ENCODE measurements around the gene TSEN54. TPM values are rescaled to one million over a fixed set of nuclear protein-coding genes. Genes with fewer than 3 reads are reported as not detected.
"Not testable (repeated sequence)": the region's sequence is repeated elsewhere in the genome, so short reads cannot be mapped to it uniquely, and the experiment has no call there.

TSEN54 gene
- 6.1 TPM for total RNA-seq
- long read RNA-seq, transcript TSEN54-201 (11 exons, 1,944 nt) = major isoform, 6 of 10 reads
- long read RNA-seq, partial matches to known transcripts = 1 of 10 reads
- long read RNA-seq, other reads (novel, unspliced or antisense) = 3 of 10 reads

DNA sequence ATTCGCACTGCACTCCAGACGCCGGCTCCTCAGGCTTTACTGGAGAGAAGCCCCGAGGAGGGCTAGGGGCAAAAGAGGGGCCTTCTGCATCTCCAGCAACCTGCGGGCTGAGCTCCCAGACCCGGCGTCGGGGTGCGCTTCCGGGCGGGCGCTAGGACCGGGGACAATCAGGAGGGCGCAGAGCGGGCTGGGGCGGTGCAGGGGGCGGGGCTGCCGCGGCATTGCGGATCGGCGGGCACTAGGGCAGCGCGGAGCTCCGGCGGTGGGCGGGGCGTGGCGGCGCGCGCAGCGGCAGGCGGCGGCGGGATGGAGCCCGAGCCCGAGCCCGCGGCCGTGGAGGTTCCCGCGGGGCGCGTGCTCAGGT, at the start of gene TSEN54:
Gene TSEN54, plus strand, starts transcription at position 274 of the 364 bp plus-strand sequence. Its CDS starts 33 bp downstream, at position 307.
- DNase-seq (ENCODE audit: missing footprints) (peak; percentile 98), ATAC-seq (peak; percentile 95)
- intact Hi-C loops (cut with DNase I) = loop anchor here (5.0 kb wide), 2 partner anchors 39 to 71 kb away; partner anchors contain the start of gene MYO15B

- intact Hi-C loops (cut with DNase I) = no loop called here
- ATAC-seq (peak; percentile 41), DNase-seq (ENCODE audit: missing footprints) (no peak)
These were observed 48.0 kb upstream of the TSEN54 start for GRCh38 chr17:75468291-75468754.

GRCh38 chr17:75468779-75469373, 47.5 kb upstream of the TSEN54 start:
- intact Hi-C loops (cut with DNase I) = no loop called here
- no peak for ATAC-seq

GRCh38 chr17:75471207-75471606, 45.1 kb upstream of the TSEN54 start:
- intact Hi-C loops (cut with DNase I) = no loop called here
- no peak for DNase-seq (ENCODE audit: missing footprints)
- ATAC-seq = no peak

More at GRCh38 chr17:75468779-75469373, 47.5 kb upstream of the TSEN54 start:
- DNase-seq (ENCODE audit: missing footprints) = no peak

- DNase-seq (ENCODE audit: missing footprints) (no peak), ATAC-seq (no peak)
- intact Hi-C loops (cut with DNase I) = no loop called here
These were observed 44.2 kb upstream of the TSEN54 start for GRCh38 chr17:75472119-75472518.

- intact Hi-C loops (cut with DNase I) = no loop called here
- ATAC-seq = peak; percentile 79
- no peak for DNase-seq (ENCODE audit: missing footprints)
These were observed 43.1 kb upstream of the TSEN54 start for GRCh38 chr17:75473246-75473645.

GRCh38 chr17:75474736-75475135, 41.6 kb upstream of the TSEN54 start:
- DNase-seq (ENCODE audit: missing footprints) (no peak), ATAC-seq (no peak)
- intact Hi-C loops (cut with DNase I) = loop anchor here (5.0 kb wide), 1 partner anchor 43 kb away; the partner anchor contains the start of genes CASKIN2 and TSEN54

DNA sequence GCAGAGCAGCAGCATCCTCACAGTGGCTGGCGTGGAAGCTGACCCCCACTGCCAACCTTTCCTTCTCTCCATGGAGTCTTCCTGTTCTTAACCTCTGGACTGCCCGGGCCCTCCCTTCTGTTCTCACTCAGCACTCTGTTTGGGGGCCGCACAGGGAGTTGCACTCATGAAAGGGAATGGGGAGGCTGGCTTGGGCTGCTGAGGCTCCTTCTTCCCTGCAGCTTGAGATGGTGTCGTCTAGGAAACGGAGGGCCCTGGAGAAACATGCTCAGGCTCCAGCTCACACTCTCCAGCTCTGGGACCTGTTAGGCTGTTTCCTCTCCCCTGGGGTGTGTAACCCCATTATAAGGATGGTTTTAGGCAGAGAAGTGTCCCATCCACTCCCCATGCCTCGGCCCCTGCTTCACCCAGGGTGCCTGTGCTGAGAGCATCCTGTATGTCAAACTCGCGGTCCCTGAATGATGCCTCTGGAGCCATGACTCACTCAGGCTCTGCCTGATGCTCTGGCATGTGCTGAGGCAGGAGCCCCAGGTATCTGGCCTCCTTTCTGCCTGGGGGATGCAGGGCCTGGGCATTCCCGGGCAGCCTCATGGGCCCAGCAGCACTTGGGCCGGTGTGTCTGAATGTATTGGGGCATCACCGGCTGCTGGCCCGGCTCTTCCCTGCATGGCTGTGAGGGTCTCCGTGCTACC, 41.0 kb upstream of the TSEN54 start:
- ATAC-seq = peak; percentile 49
- intact Hi-C loops (cut with DNase I) = loop anchor here (5.0 kb wide), 1 partner anchor 42 kb away; the partner anchor contains the start of genes CASKIN2 and TSEN54
- DNase-seq (ENCODE audit: missing footprints) = no peak

DNA sequence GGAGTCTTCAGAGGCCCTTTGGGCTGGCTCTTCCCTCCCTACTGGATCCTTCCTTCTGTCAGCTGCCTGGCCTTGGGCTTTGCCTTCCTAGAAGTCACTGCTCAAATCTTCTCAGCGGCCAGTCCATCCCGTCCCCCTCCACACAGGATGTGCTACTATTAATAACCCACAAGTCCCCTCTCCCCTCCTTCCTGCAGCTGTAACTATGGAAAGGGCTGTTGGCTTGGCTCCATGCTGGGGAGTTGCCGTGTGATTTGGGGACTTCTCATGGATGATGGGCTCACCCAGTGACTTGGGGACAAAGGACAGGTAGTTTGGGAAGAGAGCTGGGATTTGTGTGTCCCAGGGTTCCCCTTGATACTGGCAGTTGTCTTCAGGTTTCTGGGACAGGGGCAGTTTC, 40.5 kb upstream of the TSEN54 start:
- no peak for DNase-seq (ENCODE audit: missing footprints)
- ATAC-seq = peak; percentile 66
- intact Hi-C loops (cut with DNase I) = loop anchor here (5.0 kb wide), 1 partner anchor 41 kb away; the partner anchor contains the start of genes CASKIN2 and TSEN54

- intact Hi-C loops (cut with DNase I) = loop anchor here (5.0 kb wide), 1 partner anchor 41 kb away; the partner anchor contains the start of genes CASKIN2 and TSEN54
- DNase-seq (ENCODE audit: missing footprints) (no peak), ATAC-seq (peak; percentile 56)
These were observed 40.1 kb upstream of the TSEN54 start for GRCh38 chr17:75476271-75476671.

DNA sequence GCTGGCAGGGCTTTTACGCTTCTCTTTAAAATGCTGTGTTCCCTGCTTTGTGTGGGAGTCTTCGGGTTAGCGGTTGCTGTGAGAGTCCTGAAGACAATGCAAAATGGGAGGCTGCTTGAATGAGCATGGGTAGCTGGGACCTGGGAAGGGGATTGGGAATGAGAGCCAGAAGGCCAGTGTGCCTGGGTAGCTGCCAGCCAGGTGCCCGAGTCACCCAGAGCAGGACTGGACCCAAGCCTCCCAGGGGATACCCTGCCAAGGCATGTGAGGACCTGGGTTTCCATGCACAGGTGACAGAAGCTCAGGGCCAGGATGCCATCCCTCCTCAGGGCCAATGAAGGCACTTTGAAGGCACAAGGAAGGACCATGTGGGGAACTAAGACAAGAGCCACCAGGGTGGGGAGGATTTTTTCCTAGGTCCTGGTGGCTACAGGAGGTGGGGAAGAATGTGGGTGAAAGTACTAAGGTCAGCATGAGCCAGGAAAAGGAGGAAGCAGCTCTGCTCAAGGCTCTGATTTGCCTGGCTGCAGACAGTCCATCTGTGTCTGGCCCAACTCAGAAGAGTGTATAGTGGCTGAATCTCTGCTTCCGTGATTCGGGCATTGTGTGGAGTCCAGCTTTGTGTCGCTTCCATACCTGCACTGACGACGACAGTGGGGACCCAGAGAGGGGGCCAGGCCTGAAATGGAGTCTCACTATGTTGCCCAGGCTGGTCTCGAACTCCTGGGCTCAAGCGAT, 39.4 kb upstream of the TSEN54 start:
- DNase-seq (ENCODE audit: missing footprints) (no peak), ATAC-seq (peak; percentile 17)
- intact Hi-C loops (cut with DNase I) = loop anchor here (5.0 kb wide), 1 partner anchor 40 kb away; the partner anchor contains the start of genes CASKIN2 and TSEN54

DNA sequence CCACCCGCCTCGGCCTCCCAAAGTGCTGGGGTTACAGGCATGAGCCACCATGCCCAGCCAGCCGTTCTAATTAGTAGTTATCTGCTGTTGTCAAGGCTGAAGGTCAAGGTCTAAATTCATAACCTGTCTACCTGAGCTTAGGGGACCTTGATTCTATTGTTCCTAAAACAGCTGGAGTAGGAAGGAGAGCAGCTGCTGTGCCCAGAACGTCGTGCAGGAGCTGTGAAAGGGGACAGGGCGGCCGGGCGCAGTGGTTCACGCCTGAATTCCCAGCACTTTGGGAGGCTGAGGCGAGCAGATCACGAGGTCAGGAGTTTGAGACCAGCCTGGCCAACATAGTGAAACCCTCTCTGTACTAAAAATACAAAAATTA, 38.9 kb upstream of the TSEN54 start:
- ATAC-seq; DNase-seq (ENCODE audit: missing footprints): not testable (repeated sequence)
- intact Hi-C loops (cut with DNase I) = loop anchor here (5.0 kb wide), 1 partner anchor 40 kb away; the partner anchor contains the start of genes CASKIN2 and TSEN54

DNA sequence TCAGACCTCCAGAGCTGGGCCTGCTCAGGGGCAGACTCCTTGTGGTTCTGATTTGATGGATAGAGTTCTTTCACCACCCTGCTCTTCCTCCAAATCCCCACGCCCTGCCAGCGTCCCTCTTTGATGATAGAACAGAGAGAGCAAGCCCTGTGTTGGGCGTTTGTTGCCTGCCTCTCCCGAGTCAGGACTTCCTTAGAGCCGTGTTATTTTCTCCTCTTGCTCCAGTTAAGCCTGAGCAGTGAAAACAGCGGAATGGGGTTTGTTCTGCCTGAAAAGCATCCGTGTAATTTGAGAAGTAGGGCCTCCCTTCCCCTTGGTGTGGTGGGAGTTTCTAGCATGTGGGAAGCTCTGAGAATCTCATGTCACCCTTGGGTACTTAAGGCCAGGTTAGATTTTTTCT, 37.8 kb upstream of the TSEN54 start:
- ATAC-seq (no peak), DNase-seq (ENCODE audit: missing footprints) (peak; percentile 44)
- intact Hi-C loops (cut with DNase I) = loop anchor here (5.0 kb wide), 1 partner anchor 39 kb away; the partner anchor contains the start of genes CASKIN2 and TSEN54

GRCh38 chr17:75480281-75480680, 36.0 kb upstream of the TSEN54 start:
- ATAC-seq = no peak
- DNase-seq (ENCODE audit: missing footprints) = peak; percentile 35
- intact Hi-C loops (cut with DNase I) = no loop called here

- intact Hi-C loops (cut with DNase I) = no loop called here
- ATAC-seq (no peak), DNase-seq (ENCODE audit: missing footprints) (peak; percentile 37)
These were observed 34.9 kb upstream of the TSEN54 start for GRCh38 chr17:75481194-75482068.

GRCh38 chr17:75482098-75482942, 34.0 kb upstream of the TSEN54 start:
- intact Hi-C loops (cut with DNase I) = no loop called here
- DNase-seq (ENCODE audit: missing footprints) = no peak
- ATAC-seq = no peak

DNA sequence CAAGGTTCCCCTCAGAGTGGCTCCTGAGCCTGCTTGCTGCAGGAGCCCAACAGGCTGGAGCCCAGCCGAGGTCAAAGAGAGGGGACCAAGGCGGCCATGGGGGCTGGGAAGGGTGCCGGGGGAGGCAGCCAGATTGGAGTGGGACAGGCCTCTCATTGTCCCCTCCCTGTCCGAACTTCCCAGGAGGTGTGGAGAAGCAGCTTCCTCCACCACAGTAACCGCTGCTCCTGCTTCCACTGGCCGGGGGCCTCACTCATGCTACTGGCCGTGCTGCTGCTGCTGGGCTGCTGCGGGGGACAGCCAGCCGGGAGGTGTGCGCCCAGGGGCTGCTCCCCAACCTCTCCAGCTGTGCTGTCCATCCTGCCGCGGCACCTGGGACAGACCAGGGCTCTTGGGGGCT, 30.6 kb upstream of the TSEN54 start:
- intact Hi-C loops (cut with DNase I) = no loop called here
- ATAC-seq (peak; percentile 18), DNase-seq (ENCODE audit: missing footprints) (peak; percentile 68)

All from Right ventricle myocardium inferior (tissue), 1 donor.